ENCODE measurements around the gene ARRB1. TPM values are rescaled to one million over a fixed set of nuclear protein-coding genes. Genes with fewer than 3 reads are reported as not detected.
A peak's percentile ranks its signal among the peaks of the same experiment; 100 is the strongest.

Gene ARRB1
- total RNA-seq, 1 experiment from 2014 or later = 116 TPM

DNA sequence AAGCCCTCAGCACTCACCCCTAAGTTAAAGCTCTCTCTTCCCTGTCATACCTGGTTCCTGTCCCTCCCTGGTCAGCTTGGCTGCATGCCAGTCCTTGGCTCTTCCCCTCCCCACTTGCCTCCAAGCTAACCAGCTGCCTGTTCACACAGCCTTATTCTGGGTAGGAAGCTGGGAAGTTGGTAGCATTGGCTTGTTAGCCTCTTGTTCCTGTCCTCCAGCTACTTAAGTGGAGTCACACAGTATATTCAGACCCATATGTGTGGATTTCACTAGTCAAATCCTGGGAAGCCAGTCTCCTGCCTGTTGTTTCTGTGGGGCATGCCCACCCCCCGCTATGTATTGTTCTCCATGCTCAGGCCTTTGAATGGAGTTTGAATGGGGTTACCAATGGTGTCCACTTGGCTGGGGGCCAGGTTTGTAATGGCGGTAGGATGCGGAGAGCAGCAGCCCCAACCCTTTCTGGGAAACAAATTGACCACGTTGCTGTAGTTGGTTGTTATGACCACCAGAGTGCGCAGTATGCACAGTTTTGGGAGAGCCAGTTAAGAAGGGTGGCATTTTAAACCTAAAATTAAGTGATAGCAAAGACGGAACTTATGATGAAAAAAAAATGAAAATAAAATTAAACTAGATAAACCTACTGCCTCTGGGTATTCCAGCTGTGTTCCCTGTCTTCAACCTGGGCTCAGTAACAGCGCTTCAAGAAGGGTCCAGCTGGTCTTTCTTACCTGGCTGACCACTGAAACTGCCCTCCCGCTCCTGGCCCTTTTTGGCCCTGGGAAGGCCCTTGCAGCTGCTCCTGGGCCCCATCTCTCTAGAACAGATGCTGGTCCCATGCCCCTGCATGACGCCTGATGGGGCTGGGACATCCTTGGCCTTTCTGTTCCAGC lies 37.2 kb upstream of the ARRB1 start:
- peaks cover 46% of the 10 kb centered on the region for H3K4me1 ChIP-seq
- H3K4me3 Mint-ChIP-seq (ENCODE audit: unreplicated experiment) = no peak overlapping the region
- intact Hi-C loops (cut with micrococcal nuclease; ENCODE audit: unreplicated experiment) = loop anchor here (1.0 to 2.0 kb wide), 4 partner anchors 11 to 144 kb away; partner anchors contain the start of gene RPS3
- POLR2A ChIA-PET = no interaction called here
- CTCF ChIA-PET = interaction anchor here (0.5 to 4.4 kb wide), 22 partner anchors 8 to 145 kb away, joined by 3 to 31 read pairs (median 5); partner anchors contain the start of gene GDPD5
- H3K9me3 Mint-ChIP-seq (ENCODE audit: unreplicated experiment) = no peaks in the 10 kb centered on the region
- H3K27ac Mint-ChIP-seq (ENCODE audit: unreplicated experiment) = no peak overlapping the region
- peaks cover 15% of the 10 kb centered on the region for H3K36me3 Mint-ChIP-seq (ENCODE audit: insufficient read depth, unreplicated experiment)
- H3K9me3 ChIP-seq = 0 out of 2 replicates have a peak, but pooled peaks cover 2% of the 10 kb centered on the region
- H3K4me3 ChIP-seq (ENCODE audit: low read depth, low read length) = no peak overlapping the region
- peaks cover 10% of the 10 kb centered on the region for H3K4me1 Mint-ChIP-seq (ENCODE audit: low read depth, unreplicated experiment)
- no TSS peak for BruUV-seq (replicated peaks)
- H3K36me3 ChIP-seq (ENCODE audit: control insufficient read depth, insufficient read depth, low read length) = no peaks in the 10 kb centered on the region
- TF ChIP-seq, protein P1, sequence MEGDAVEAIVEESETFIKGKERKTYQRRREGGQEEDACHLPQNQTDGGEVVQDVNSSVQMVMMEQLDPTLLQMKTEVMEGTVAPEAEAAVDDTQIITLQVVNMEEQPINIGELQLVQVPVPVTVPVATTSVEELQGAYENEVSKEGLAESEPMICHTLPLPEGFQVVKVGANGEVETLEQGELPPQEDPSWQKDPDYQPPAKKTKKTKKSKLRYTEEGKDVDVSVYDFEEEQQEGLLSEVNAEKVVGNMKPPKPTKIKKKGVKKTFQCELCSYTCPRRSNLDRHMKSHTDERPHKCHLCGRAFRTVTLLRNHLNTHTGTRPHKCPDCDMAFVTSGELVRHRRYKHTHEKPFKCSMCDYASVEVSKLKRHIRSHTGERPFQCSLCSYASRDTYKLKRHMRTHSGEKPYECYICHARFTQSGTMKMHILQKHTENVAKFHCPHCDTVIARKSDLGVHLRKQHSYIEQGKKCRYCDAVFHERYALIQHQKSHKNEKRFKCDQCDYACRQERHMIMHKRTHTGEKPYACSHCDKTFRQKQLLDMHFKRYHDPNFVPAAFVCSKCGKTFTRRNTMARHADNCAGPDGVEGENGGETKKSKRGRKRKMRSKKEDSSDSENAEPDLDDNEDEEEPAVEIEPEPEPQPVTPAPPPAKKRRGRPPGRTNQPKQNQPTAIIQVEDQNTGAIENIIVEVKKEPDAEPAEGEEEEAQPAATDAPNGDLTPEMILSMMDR (IDR thresholded peaks at IDR 0.05; ENCODE audit: insufficient read depth in 1 of 2, low read depth in 1 of 2, low read length in 1 of 2, severe bottlenecking in 1 of 2, unreplicated experiment in 1 of 2) = peak; percentile 92 to 98
- H3K27me3 ChIP-seq (replicated peaks; ENCODE audit: control insufficient read depth, insufficient read depth, low read length) = no peaks in the 10 kb centered on the region
- H3K27me3 Mint-ChIP-seq (ENCODE audit: insufficient read depth, unreplicated experiment) = no peaks in the 10 kb centered on the region
- peak; percentile 86 to 87 for DNase-seq

DNA sequence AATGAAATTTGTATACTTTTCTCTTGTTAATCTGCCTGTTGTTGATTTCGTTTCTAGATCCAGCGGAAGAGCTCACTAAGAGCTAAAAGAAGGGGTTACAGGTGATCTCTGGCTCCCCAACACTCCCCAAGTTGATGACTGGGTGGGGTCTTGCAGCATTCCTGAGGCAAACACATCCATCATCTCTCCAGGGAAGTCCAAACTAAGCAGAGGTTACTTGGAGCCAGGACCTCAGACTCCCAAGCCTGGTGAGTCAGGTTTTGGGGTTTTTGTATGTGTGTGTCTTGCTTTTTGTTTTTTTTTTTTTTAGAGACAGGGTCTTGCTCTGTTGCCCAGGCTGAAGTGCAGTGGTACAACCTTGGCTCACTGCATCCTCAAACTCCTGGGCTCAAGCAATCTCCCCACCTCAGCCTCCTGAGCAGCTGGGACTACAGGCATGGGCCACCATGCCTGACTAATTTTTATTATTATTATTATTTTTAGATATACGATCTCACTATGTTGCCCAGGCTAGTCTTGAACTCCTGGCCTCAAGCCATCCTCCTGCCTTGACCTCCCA lies 36.4 kb upstream of the ARRB1 start:
- no peaks in the 10 kb centered on the region for H3K36me3 ChIP-seq (ENCODE audit: control insufficient read depth, insufficient read depth, low read length)
- ChIA-PET CTCF (interaction anchor here (0.5 to 4.4 kb wide), 29 partner anchors 12 to 196 kb away, joined by 3 to 31 read pairs (median 5); no protein-coding TSS in a partner anchor), POLR2A (interaction anchor here (0.6 to 1.2 kb wide), 6 partner anchors 13 to 1409 kb away, joined by 3 to 5 read pairs (median 4); no protein-coding TSS in a partner anchor)
- H3K27me3 ChIP-seq (replicated peaks; ENCODE audit: control insufficient read depth, insufficient read depth, low read length) = no peaks in the 10 kb centered on the region
- intact Hi-C loops (cut with micrococcal nuclease; ENCODE audit: unreplicated experiment) = loop anchor here (1.0 to 2.0 kb wide), 6 partner anchors 11 to 144 kb away; partner anchors contain the start of gene RPS3
- H3K4me3 ChIP-seq (ENCODE audit: low read depth, low read length) = no peak overlapping the region
- TF ChIP-seq, protein P1 (IDR thresholded peaks at IDR 0.05; ENCODE audit: insufficient read depth in 1 of 2, low read depth in 1 of 2, low read length in 1 of 2, severe bottlenecking in 1 of 2, unreplicated experiment in 1 of 2) = no peak
- H3K27ac Mint-ChIP-seq (ENCODE audit: unreplicated experiment) = no peak overlapping the region
- H3K27me3 Mint-ChIP-seq (ENCODE audit: insufficient read depth, unreplicated experiment) = no peaks in the 10 kb centered on the region
- no peak for DNase-seq
- BruUV-seq (replicated peaks) = no TSS peak
- peaks cover 18% of the 10 kb centered on the region for H3K4me1 Mint-ChIP-seq (ENCODE audit: low read depth, unreplicated experiment)
- H3K9me3 ChIP-seq = 0 out of 2 replicates have a peak, but pooled peaks cover 2% of the 10 kb centered on the region
- H3K36me3 Mint-ChIP-seq (ENCODE audit: insufficient read depth, unreplicated experiment) = peaks cover 21% of the 10 kb centered on the region
- peak overlapping the region; percentile 27 for H3K4me3 Mint-ChIP-seq (ENCODE audit: unreplicated experiment)
- H3K4me1 ChIP-seq = peaks cover 46% of the 10 kb centered on the region
- H3K9me3 Mint-ChIP-seq (ENCODE audit: unreplicated experiment) = no peaks in the 10 kb centered on the region

Data from Caco-2 (cell line).